H9 (cell line): ENCODE data around the gene PLA2G4D. TPM values are rescaled to one million over a fixed set of nuclear protein-coding genes. Genes with fewer than 3 reads are reported as not detected.

Experiments used
- DNase-seq: peaks from one replicate; pipeline ENCODE4 v3.0.0-alpha.2; 2017
- H2AFZ ChIP-seq: one replicate; pipeline ENCODE4 v1.6.1; 2013; ENCODE audit warnings: mild to moderate bottlenecking, low read length, control low read depth, moderate library complexity
- H2AK5ac ChIP-seq: 2 replicates; pipeline ENCODE4 v1.6.1; 2013; ENCODE audit warnings: low read length, control low read depth, mixed read lengths; ENCODE audit not compliant: insufficient read length
- H2BK120ac ChIP-seq: one replicate; pipeline ENCODE4 v1.6.1; 2013; ENCODE audit warnings: low read depth, mild to moderate bottlenecking, low read length, control low read depth, inconsistent platforms; ENCODE audit not compliant: poor library complexity, severe bottlenecking
- H2BK12ac ChIP-seq: 2 replicates; pipeline ENCODE4 v1.6.1; 2013; ENCODE audit warnings: low read length, control low read depth, mixed read lengths, low read depth; ENCODE audit not compliant: insufficient read length
- H2BK15ac ChIP-seq: 2 replicates; pipeline ENCODE4 v1.6.1; 2013; ENCODE audit warnings: low read depth, low read length, control low read depth
- H2BK20ac ChIP-seq: one replicate; pipeline ENCODE4 v1.6.1; 2013; ENCODE audit warnings: low read depth, mild to moderate bottlenecking, low read length, control low read depth, inconsistent platforms; ENCODE audit not compliant: poor library complexity, severe bottlenecking
- H2BK5ac ChIP-seq: 2 replicates; pipeline ENCODE4 v1.6.1; 2013; ENCODE audit warnings: low read length, control low read depth, mixed read lengths; ENCODE audit not compliant: insufficient read length
- H3K14ac ChIP-seq: 2 replicates; pipeline ENCODE4 v1.6.1; 2013; ENCODE audit warnings: low read length, control low read depth; ENCODE audit not compliant: insufficient read depth
- H3K18ac ChIP-seq: 2 replicates; pipeline ENCODE4 v1.6.1; 2013; ENCODE audit warnings: low read depth, mild to moderate bottlenecking, mixed read lengths, low read length, control low read depth; ENCODE audit not compliant: insufficient read length
- H3K23ac ChIP-seq: 2 replicates; pipeline ENCODE4 v1.6.1; 2013; ENCODE audit warnings: low read length, control low read depth, mixed read lengths, low read depth; ENCODE audit not compliant: insufficient read length
- H3K23me2 ChIP-seq: 2 replicates; pipeline ENCODE4 v1.6.1; 2013; ENCODE audit warnings: low read depth, mild to moderate bottlenecking, mixed read lengths, low read length, control low read depth; ENCODE audit not compliant: insufficient read length, poor library complexity, severe bottlenecking
- H3K27ac ChIP-seq: 2 replicates; pipeline ENCODE4 v1.5.1; 2013; ENCODE audit warnings: low read length, control low read depth, mixed read lengths, low read depth; ENCODE audit not compliant: insufficient read length
- H3K27me3 ChIP-seq: 2 replicates; pipeline ENCODE4 v1.6.1; 2013; ENCODE audit warnings: low read length, control low read depth, inconsistent platforms; ENCODE audit not compliant: insufficient read depth
- H3K4ac ChIP-seq: 2 replicates; pipeline ENCODE4 v1.6.1; 2013; ENCODE audit warnings: low read depth, mild to moderate bottlenecking, control low read depth, inconsistent platforms, low read length, moderate library complexity
- H3K4me1 ChIP-seq: 2 replicates; pipeline ENCODE4 v1.6.1; 2013; ENCODE audit warnings: low read length, control low read depth, inconsistent platforms; ENCODE audit not compliant: insufficient read depth
- H3K4me2 ChIP-seq: 2 replicates; pipeline ENCODE4 v1.6.1; 2013; ENCODE audit warnings: low read length, control low read depth, mixed read lengths; ENCODE audit not compliant: insufficient read length, insufficient read depth
- H3K56ac ChIP-seq: 2 replicates; pipeline ENCODE4 v1.6.1; 2013; ENCODE audit warnings: low read depth, mild to moderate bottlenecking, mixed read lengths, low read length, control low read depth; ENCODE audit not compliant: insufficient read length
- H3K79me1 ChIP-seq: 2 replicates; pipeline ENCODE4 v1.6.1; 2013; ENCODE audit warnings: low read depth, mild to moderate bottlenecking, moderate library complexity, low read length, control low read depth, inconsistent platforms; ENCODE audit not compliant: insufficient read depth, poor library complexity, severe bottlenecking
- H3K79me2 ChIP-seq: 2 replicates; pipeline ENCODE4 v1.6.1; 2013; ENCODE audit warnings: low read length, control low read depth, inconsistent platforms; ENCODE audit not compliant: insufficient read depth
- H3K9ac ChIP-seq: 2 replicates; pipeline ENCODE4 v1.6.1; 2013; ENCODE audit warnings: low read length, control low read depth, mixed read lengths; ENCODE audit not compliant: insufficient read length; ENCODE audit errors: extremely low read depth
- H3K9me3 ChIP-seq: one replicate; pipeline ENCODE4 v1.6.1; 2013; ENCODE audit warnings: low read depth, low read length, inconsistent platforms; ENCODE audit not compliant: control insufficient read depth
- H3T11ph ChIP-seq: one replicate; pipeline ENCODE4 v1.6.1; 2013; ENCODE audit warnings: mild to moderate bottlenecking, low read length, control low read depth, inconsistent platforms
- H4K20me1 ChIP-seq: one replicate; pipeline ENCODE4 v1.6.1; 2013; ENCODE audit not compliant: control insufficient read depth, insufficient read length, insufficient read depth
- H4K5ac ChIP-seq: 2 replicates; pipeline ENCODE4 v1.6.1; 2013; ENCODE audit warnings: low read depth, mild to moderate bottlenecking, mixed read lengths, low read length, control low read depth; ENCODE audit not compliant: insufficient read length
- H4K8ac ChIP-seq: replicated peaks from 2 replicates; pipeline ENCODE4 v1.6.1; 2013; ENCODE audit warnings: low read length, control low read depth, mixed read lengths, low read depth; ENCODE audit not compliant: insufficient read length
- H4K91ac ChIP-seq: 2 replicates; pipeline ENCODE4 v1.6.1; 2013; ENCODE audit warnings: low read depth, mild to moderate bottlenecking, moderate library complexity, mixed read lengths, low read length, control low read depth; ENCODE audit not compliant: insufficient read length
- H3K27ac Mint-ChIP-seq, 3 experiments: 2 replicates in 2 of 3; 3 replicates in 1 of 3; pipeline ENCODE4 v1.8.0; 2020 to 2021; ENCODE audit warnings: mixed read lengths in 3 of 3, mild to moderate bottlenecking in 1 of 3, moderate library complexity in 1 of 3
- H3K27me3 Mint-ChIP-seq: 2 replicates; pipeline ENCODE4 v1.8.0; 2021; ENCODE audit warnings: low read depth, mild to moderate bottlenecking, moderate library complexity, mixed read lengths
- H3K36me3 Mint-ChIP-seq, 3 experiments: 2 replicates in 2 of 3; 3 replicates in 1 of 3; pipeline ENCODE4 v1.8.0; 2020 to 2021; ENCODE audit warnings: low read depth in 3 of 3, mixed read lengths in 3 of 3; ENCODE audit not compliant: insufficient read depth in 1 of 3
- H3K4me1 Mint-ChIP-seq, 2 experiments: 2 replicates each; pipeline ENCODE4 v1.8.0; 2020; ENCODE audit warnings: mixed read lengths in 2 of 2
- H3K4me3 Mint-ChIP-seq, 2 experiments: 2 replicates in 1 of 2; 3 replicates in 1 of 2; pipeline ENCODE4 v1.8.0; 2020 to 2021; ENCODE audit warnings: mild to moderate bottlenecking in 2 of 2, mixed read lengths in 2 of 2, moderate library complexity in 1 of 2
- H3K9me3 Mint-ChIP-seq, 2 experiments: 2 replicates in 1 of 2; 3 replicates in 1 of 2; pipeline ENCODE4 v1.8.0; 2020; ENCODE audit warnings: mild to moderate bottlenecking in 2 of 2, mixed read lengths in 2 of 2, moderate library complexity in 1 of 2
- CTCF ChIP-seq: fragments of 200-600 bp; sonication (generic); conservative IDR thresholded peaks from 3 replicates; pipeline ENCODE4 v1.8.0; 2021; ENCODE audit warnings: antibody characterized with exemption, mild to moderate bottlenecking
- WGBS: extraction: QIAGEN DNeasy Blood & Tissue Kit; methylation state at CpG from one replicate; pipeline ENCODE4 v1.1.7; 2013; ENCODE audit warnings: missing lambda C conversion rate, low lambda C conversion rate, mixed read lengths; ENCODE audit not compliant: insufficient read length; ENCODE audit errors: extremely low coverage; 5-methylcytosine and 5-hydroxymethylcytosine counted together
- total RNA-seq: library from RNA; stranded (reverse); gene quantifications from 2 replicates; pipeline ENCODE4 v1.2.1, GENCODE V29; 2021

The PLA2G4D gene
- total RNA-seq, 1 experiment from 2014 or later = 0.33 TPM

GRCh38 chr15:42085721-42086120 is 8.6 kb downstream of the PLA2G4D start:
- H3K23me2 ChIP-seq = no peaks in the 10 kb centered on the region
- Mint-ChIP-seq H3K4me1 (peaks cover 19 to 21% of the 10 kb centered on the region in 2 experiments), H3K27me3 (peaks cover 5% of the 10 kb centered on the region), H3K36me3 (no peaks in the 10 kb centered on the region), H3K27ac (no peak overlapping the region), H3K9me3 (no peaks in the 10 kb centered on the region; a peak in 1 of 5 replicates), H3K4me3 (no peak overlapping the region)
- no peak overlapping the region for H4K91ac ChIP-seq
- no peak overlapping the region for H2AK5ac ChIP-seq
- H3T11ph ChIP-seq = no peak overlapping the region
- H3K14ac ChIP-seq = no peak overlapping the region
- H3K4me2 ChIP-seq = no peak overlapping the region
- no peak overlapping the region for H3K56ac ChIP-seq
- H3K9ac ChIP-seq = no peak overlapping the region
- no peaks in the 10 kb centered on the region for H3K9me3 ChIP-seq
- whole genome bisulfite sequencing = no CpG with 5 or more reads among the region's 3 CpGs
- H3K27ac ChIP-seq = no peak overlapping the region
- H3K4ac ChIP-seq = no peak overlapping the region
- H3K79me2 ChIP-seq = no peaks in the 10 kb centered on the region
- no peak overlapping the region for H3K23ac ChIP-seq
- H3K27me3 ChIP-seq = no peaks in the 10 kb centered on the region
- no peak overlapping the region for H3K18ac ChIP-seq
- H3K4me1 ChIP-seq = no peaks in the 10 kb centered on the region; the same call in 1 of the 2 replicates
- H2BK15ac ChIP-seq = no peak overlapping the region
- no peak for DNase-seq
- H2AFZ ChIP-seq = no peak overlapping the region
- TF ChIP-seq CTCF = no peak
- no peak overlapping the region for H2BK12ac ChIP-seq
- H4K5ac ChIP-seq = no peak overlapping the region
- H2BK20ac ChIP-seq = no peak overlapping the region
- H4K8ac ChIP-seq = no peak overlapping the region
- no peaks in the 10 kb centered on the region for H4K20me1 ChIP-seq
- H2BK120ac ChIP-seq = no peak overlapping the region
- H3K79me1 ChIP-seq = no peaks in the 10 kb centered on the region
- H2BK5ac ChIP-seq = no peak overlapping the region
